HG02870 (cell line): ENCODE data around the gene ABCB6.
A peak's percentile ranks its signal among the peaks of the same experiment; 100 is the strongest.

ENCODE experiments used
- ATAC-seq: cut with Tn5 transposase; IDR thresholded peaks from one replicate; pipeline ENCODE4 v1.9.1; 2021; ENCODE audit warnings: mild to moderate bottlenecking, moderate library complexity; ENCODE audit not compliant: unreplicated experiment

ABCB6 gene

GRCh38 chr2:219245899-219246230, 27.1 kb upstream of the ABCB6 start:
- ATAC-seq: no peak

GRCh38 chr2:219245148-219245898, 26.6 kb upstream of the ABCB6 start, which contains the start of the genes GLB1L and STK16:
TSS of gene GLB1L (minus strand) at chr2:219245444. CDS start at chr2:219243573, 1,871 bp downstream.
TSS of gene STK16 (plus strand) at chr2:219245479. CDS start at chr2:219246000, 521 bp downstream.
- ATAC-seq: peak; percentile 72

GRCh38 chr2:219244789-219245147, 26.0 kb upstream of the ABCB6 start:
- ATAC-seq: no peak

- ATAC-seq: no peak
Measured at GRCh38 chr2:219243291-219243761, 24.6 kb upstream of the ABCB6 start.

GRCh38 chr2:219234331-219234730, 15.6 kb upstream of the ABCB6 start:
- ATAC-seq: no peak

GRCh38 chr2:219230059-219230540, 11.3 kb upstream of the ABCB6 start:
- ATAC-seq: no peak

- peak; percentile 97 for ATAC-seq
Measured at GRCh38 chr2:219229305-219230058, 10.7 kb upstream of the ABCB6 start, which contains the start of the genes ANKZF1 and ATG9A. TSS of gene ANKZF1 (plus strand) at chr2:219229806. CDS start at chr2:219230258, 452 bp downstream. TSS of gene ATG9A (minus strand) at chr2:219229636. CDS start at chr2:219228024, 1,612 bp downstream.

- ATAC-seq: no peak
Measured at GRCh38 chr2:219228911-219229304, 10.2 kb upstream of the ABCB6 start.

- ATAC-seq: no peak
Measured at GRCh38 chr2:219228041-219228910, 9.5 kb upstream of the ABCB6 start.

GRCh38 chr2:219225350-219225749, 6.6 kb upstream of the ABCB6 start:
- no peak for ATAC-seq

GRCh38 chr2:219223831-219224610, 5.3 kb upstream of the ABCB6 start:
- no peak for ATAC-seq

GRCh38 chr2:219221957-219222518, 3.3 kb upstream of the ABCB6 start:
- no peak for ATAC-seq

GRCh38 chr2:219220652-219221402, 2.1 kb upstream of the ABCB6 start:
- no peak for ATAC-seq

- ATAC-seq: no peak
Measured at GRCh38 chr2:219219784-219220532, 1.2 kb upstream of the ABCB6 start.

- ATAC-seq: peak; percentile 25
Measured at GRCh38 chr2:219218217-219218731, 484 bp downstream of the ABCB6 start.

- ATAC-seq: no peak
Measured at GRCh38 chr2:219216535-219216915, 2.2 kb downstream of the ABCB6 start.

- ATAC-seq: no peak
Measured at GRCh38 chr2:219215871-219216534, 2.8 kb downstream of the ABCB6 start.

- no peak for ATAC-seq
Measured at GRCh38 chr2:219214786-219215185, 4.0 kb downstream of the ABCB6 start.
